GM19193 (cell line): ENCODE data around the gene ALOXE3.
A peak's percentile ranks its signal among the peaks of the same experiment; 100 is the strongest.

ENCODE experiments used
- POLR2A ChIP-seq: IDR thresholded peaks from 4 replicates; pipeline ENCODE4 v1.6.1; 2011; ENCODE audit not compliant: insufficient read depth, insufficient read length; ENCODE audit errors: extremely low read depth

Gene ALOXE3

GRCh38 chr17:8117980-8118768 lies at the start of gene ALOXE3:
ALOXE3 (minus strand) TSS chr17:8118514; CDS start chr17:8117990, 524 bp downstream.
- no peak for TF ChIP-seq POLR2A

- no peak for TF ChIP-seq POLR2A
Measured at GRCh38 chr17:8167526-8167925, 49.2 kb upstream of the ALOXE3 start.

GRCh38 chr17:8166731-8167130 lies 48.4 kb upstream of the ALOXE3 start:
- no peak for TF ChIP-seq POLR2A

- TF ChIP-seq POLR2A, result no peak
Measured at GRCh38 chr17:8164815-8165131, 46.5 kb upstream of the ALOXE3 start.

GRCh38 chr17:8163978-8164814 lies 45.9 kb upstream of the ALOXE3 start:
- TF ChIP-seq POLR2A, result no peak

- no peak for TF ChIP-seq POLR2A
Measured at GRCh38 chr17:8162997-8163977, 45.0 kb upstream of the ALOXE3 start.

- peak; percentile 76 for TF ChIP-seq POLR2A
Measured at GRCh38 chr17:8162233-8162996, 44.1 kb upstream of the ALOXE3 start, which contains the start of gene VAMP2. VAMP2 (minus strand) TSS chr17:8162948; CDS start chr17:8162879, 69 bp downstream.

GRCh38 chr17:8161289-8162232 lies 43.2 kb upstream of the ALOXE3 start:
- TF ChIP-seq POLR2A, result no peak

- TF ChIP-seq POLR2A, result no peak
Measured at GRCh38 chr17:8160741-8161221, 42.5 kb upstream of the ALOXE3 start.

GRCh38 chr17:8160224-8160577 lies 41.9 kb upstream of the ALOXE3 start:
- no peak for TF ChIP-seq POLR2A

- no peak for TF ChIP-seq POLR2A
Measured at GRCh38 chr17:8159459-8160223, 41.3 kb upstream of the ALOXE3 start.

GRCh38 chr17:8159032-8159400 lies 40.7 kb upstream of the ALOXE3 start:
- TF ChIP-seq POLR2A, result no peak

GRCh38 chr17:8158267-8159031 lies 40.1 kb upstream of the ALOXE3 start:
- peak; percentile 36 for TF ChIP-seq POLR2A
